GM21786 (cell line): Measurements from ENCODE around the gene HOXA7.

ENCODE experiments used
- ATAC-seq: cut with Tn5 transposase; IDR thresholded peaks from one replicate; pipeline ENCODE4 v1.9.1; 2021; ENCODE audit not compliant: unreplicated experiment

HOXA7 gene

GRCh38 chr7:27171637-27172314, 15.3 kb upstream of the HOXA7 start:
- no peak for ATAC-seq

- ATAC-seq = no peak
These were observed 14.8 kb upstream of the HOXA7 start for GRCh38 chr7:27171325-27171636.

GRCh38 chr7:27170426-27171324, 14.2 kb upstream of the HOXA7 start:
- no peak for ATAC-seq

GRCh38 chr7:27169658-27170425, 13.4 kb upstream of the HOXA7 start:
- no peak for ATAC-seq

- no peak for ATAC-seq
These were observed 11.9 kb upstream of the HOXA7 start for GRCh38 chr7:27168265-27168947.

GRCh38 chr7:27167916-27168264, 11.4 kb upstream of the HOXA7 start:
- ATAC-seq = no peak

- ATAC-seq = no peak
These were observed 10.3 kb upstream of the HOXA7 start for GRCh38 chr7:27166531-27167505.

- no peak for ATAC-seq
These were observed 9.6 kb upstream of the HOXA7 start for GRCh38 chr7:27165996-27166530.

GRCh38 chr7:27165089-27165995, 8.9 kb upstream of the HOXA7 start, which contains the start of gene HOXA9:
Gene HOXA9, minus strand, starts transcription at chr7:27165537. Its CDS starts 80 bp downstream, at chr7:27165457.
- ATAC-seq = no peak

- no peak for ATAC-seq
These were observed 8.1 kb upstream of the HOXA7 start for GRCh38 chr7:27164367-27165088.

- no peak for ATAC-seq
These were observed 7.5 kb upstream of the HOXA7 start for GRCh38 chr7:27164045-27164366.

- no peak for ATAC-seq
These were observed 7.0 kb upstream of the HOXA7 start for GRCh38 chr7:27163288-27164044.

- no peak for ATAC-seq
These were observed 6.2 kb upstream of the HOXA7 start for GRCh38 chr7:27162561-27163287.

- no peak for ATAC-seq
These were observed 5.5 kb upstream of the HOXA7 start for GRCh38 chr7:27161721-27162560.

GRCh38 chr7:27161214-27161720, 4.8 kb upstream of the HOXA7 start:
- ATAC-seq = no peak
